GM12878 (cell line): ENCODE measurements around the gene SYNM. TPM values are rescaled to one million over a fixed set of nuclear protein-coding genes. Genes with fewer than 3 reads are reported as not detected.

ENCODE experiments used
- ATF2 ChIP-seq: IDR thresholded peaks from 2 replicates; pipeline ENCODE4 v1.6.1; 2012; ENCODE audit warnings: low read length, inconsistent platforms
- ATF7 ChIP-seq: fragments of 450-650 bp; IDR thresholded peaks from 2 replicates; pipeline ENCODE4 v1.6.1; 2016; ENCODE audit warnings: low read depth, mild to moderate bottlenecking
- CBFB ChIP-seq: IDR thresholded peaks from 2 replicates; pipeline ENCODE4 v1.6.1; 2016; ENCODE audit warnings: antibody characterized with exemption, low read depth
- CREB1 ChIP-seq: IDR thresholded peaks from 2 replicates; pipeline ENCODE4 v1.6.1; 2012; ENCODE audit warnings: low read depth, mild to moderate bottlenecking, inconsistent platforms
- EED ChIP-seq: sonication (generic); IDR thresholded peaks from 2 replicates; pipeline ENCODE4 v1.6.1; 2016; ENCODE audit warnings: antibody characterized with exemption, low read depth
- NFIC ChIP-seq: IDR thresholded peaks from 2 replicates; pipeline ENCODE4 v1.6.1; 2012; ENCODE audit warnings: low read depth, mild to moderate bottlenecking, inconsistent platforms, low read length, moderate library complexity
- PBX3 ChIP-seq: IDR thresholded peaks from 2 replicates; pipeline ENCODE4 v1.6.1; 2011; ENCODE audit warnings: mild to moderate bottlenecking, low read depth, low read length, moderate library complexity; ENCODE audit not compliant: insufficient replicate concordance
- PML ChIP-seq: IDR thresholded peaks from 2 replicates; pipeline ENCODE4 v1.6.1; 2012; ENCODE audit warnings: low read length, inconsistent platforms
- POLR2AphosphoS5 ChIP-seq: IDR thresholded peaks from 2 replicates; pipeline ENCODE4 v1.6.1; 2011; ENCODE audit warnings: mild to moderate bottlenecking, low read length, inconsistent platforms
- SP1 ChIP-seq: IDR thresholded peaks from one replicate; pipeline ENCODE4 v1.6.1; 2011; ENCODE audit warnings: low read depth, low read length
- SPI1 ChIP-seq: IDR thresholded peaks from 2 replicates; pipeline ENCODE4 v1.6.1; 2011; ENCODE audit warnings: low read depth, mild to moderate bottlenecking, low read length, moderate library complexity, borderline replicate concordance; ENCODE audit not compliant: insufficient read depth
- SREBF2 ChIP-seq: IDR thresholded peaks from 2 replicates; pipeline ENCODE4 v1.6.1; 2012; ENCODE audit warnings: mild to moderate bottlenecking, low read length
- SUZ12 ChIP-seq: fragments of 200-600 bp; sonication (generic); IDR thresholded peaks from one replicate; pipeline ENCODE4 v1.6.1; 2018; ENCODE audit warnings: antibody characterized with exemption, mild to moderate bottlenecking; ENCODE audit not compliant: unreplicated experiment
- ZBTB33 ChIP-seq: fragments of 450-650 bp; IDR thresholded peaks from 2 replicates; pipeline ENCODE4 v1.6.1; 2017; ENCODE audit warnings: mild to moderate bottlenecking
- ZSCAN29 ChIP-seq: fragments of 450-650 bp; IDR thresholded peaks from 2 replicates; pipeline ENCODE4 v1.6.1; 2017; ENCODE audit warnings: mild to moderate bottlenecking, moderate library complexity
- ZZZ3 ChIP-seq: IDR thresholded peaks from 2 replicates; pipeline ENCODE4 v1.6.1; 2011; ENCODE audit warnings: low read depth; ENCODE audit not compliant: control insufficient read depth, insufficient read length
- polyA plus RNA-seq, 11 experiments: library from polyadenylated mRNA; depleted of rRNA in 4 of 11; unstranded in 6 of 11; stranded (reverse) in 5 of 11; fragments of >200 nt; fragmentation: Nextera tagmentation in 4 of 11; fragmentation: Illumina TruSeq in 1 of 11; extraction: Ambion mirVana in 4 of 11; extraction: Trizol in 1 of 11; gene quantifications; 1 replicate in 1 of 11; 2 replicates in 10 of 11; pipeline versions ENCODE4 v1.2.1 to v1.2.3, GENCODE V29; 2011 to 2016; ENCODE audit warnings: inconsistent platforms in 2 of 11, missing spikeins in 2 of 11, low read depth in 1 of 11
- total RNA-seq, 4 experiments: library from RNA; depleted of rRNA in 3 of 4; stranded (reverse); fragments of >200 nt in 3 of 4; fragmentation: Illumina TruSeq in 1 of 4; extraction: Trizol in 1 of 4; gene quantifications; 2 replicates each; pipeline versions ENCODE4 v1.2.1 to v1.2.3, GENCODE V29; 2013 to 2021
- TF ChIP-seq, protein P1 (sequence below): fragments of 150-350 bp; IDR thresholded peaks from 2 replicates; pipeline ENCODE4 v1.6.1; 2016; ENCODE audit warnings: low read depth, low read length
- TF ChIP-seq, protein P2 (sequence below), 3 experiments: IDR thresholded peaks in 2 of 3; conservative IDR thresholded peaks in 1 of 3; 2 replicates each; pipeline ENCODE4 v1.5.1; 2011; ENCODE audit warnings: low read depth in 3 of 3, low read length in 3 of 3, mild to moderate bottlenecking in 3 of 3, control low read depth in 2 of 3, moderate library complexity in 2 of 3, inconsistent platforms in 1 of 3, mixed read lengths in 1 of 3; ENCODE audit not compliant: control insufficient read depth in 2 of 3, insufficient read depth in 1 of 3; ENCODE audit errors: extremely low read depth in 1 of 3
- TF ChIP-seq, protein P3 (sequence below): fragments of 450-650 bp; IDR thresholded peaks from 2 replicates; pipeline ENCODE4 v1.6.1; 2016; ENCODE audit warnings: mild to moderate bottlenecking

Gene SYNM
- total and polyA plus RNA-seq, 10 of the 15 experiments (the other 5 are each of a cell fraction or from before 2014, with no cell fraction given): 0.05 to 1.1 (median 0.89) TPM; not detected in 1

DNA sequence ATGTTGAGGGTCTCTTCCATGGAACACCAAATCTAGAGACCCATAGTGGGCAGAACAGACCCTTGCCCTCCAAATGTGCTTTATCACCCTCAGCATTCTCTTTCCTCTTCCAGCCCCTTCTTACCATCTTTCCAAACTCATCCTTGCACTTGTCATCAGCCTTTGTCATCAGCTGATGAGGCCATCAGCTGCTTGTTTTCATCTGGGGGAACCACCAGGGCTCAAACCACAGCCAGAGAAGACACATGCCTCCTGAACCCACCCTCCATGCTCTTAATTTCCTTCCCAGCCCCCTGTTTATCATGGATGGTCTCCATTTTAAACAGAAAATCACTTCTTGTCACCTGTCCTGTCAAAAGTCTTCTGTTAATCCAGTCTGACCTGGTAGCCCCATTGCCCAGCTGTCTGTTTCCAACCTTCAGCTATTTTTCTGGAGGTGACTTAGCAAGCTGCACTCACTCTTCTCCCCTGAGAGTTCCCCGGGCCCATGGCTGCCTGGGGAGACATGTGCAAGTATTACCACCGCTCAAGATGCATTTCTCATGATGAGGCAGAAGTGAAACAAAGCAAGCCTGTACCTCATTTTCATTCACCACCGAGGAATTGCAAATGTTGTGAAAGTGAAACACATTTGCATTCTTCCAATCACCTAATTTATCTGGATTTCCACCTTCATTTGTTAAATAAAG is 14.7 kb upstream of the SYNM start (continued):
- TF ChIP-seq, protein P1, sequence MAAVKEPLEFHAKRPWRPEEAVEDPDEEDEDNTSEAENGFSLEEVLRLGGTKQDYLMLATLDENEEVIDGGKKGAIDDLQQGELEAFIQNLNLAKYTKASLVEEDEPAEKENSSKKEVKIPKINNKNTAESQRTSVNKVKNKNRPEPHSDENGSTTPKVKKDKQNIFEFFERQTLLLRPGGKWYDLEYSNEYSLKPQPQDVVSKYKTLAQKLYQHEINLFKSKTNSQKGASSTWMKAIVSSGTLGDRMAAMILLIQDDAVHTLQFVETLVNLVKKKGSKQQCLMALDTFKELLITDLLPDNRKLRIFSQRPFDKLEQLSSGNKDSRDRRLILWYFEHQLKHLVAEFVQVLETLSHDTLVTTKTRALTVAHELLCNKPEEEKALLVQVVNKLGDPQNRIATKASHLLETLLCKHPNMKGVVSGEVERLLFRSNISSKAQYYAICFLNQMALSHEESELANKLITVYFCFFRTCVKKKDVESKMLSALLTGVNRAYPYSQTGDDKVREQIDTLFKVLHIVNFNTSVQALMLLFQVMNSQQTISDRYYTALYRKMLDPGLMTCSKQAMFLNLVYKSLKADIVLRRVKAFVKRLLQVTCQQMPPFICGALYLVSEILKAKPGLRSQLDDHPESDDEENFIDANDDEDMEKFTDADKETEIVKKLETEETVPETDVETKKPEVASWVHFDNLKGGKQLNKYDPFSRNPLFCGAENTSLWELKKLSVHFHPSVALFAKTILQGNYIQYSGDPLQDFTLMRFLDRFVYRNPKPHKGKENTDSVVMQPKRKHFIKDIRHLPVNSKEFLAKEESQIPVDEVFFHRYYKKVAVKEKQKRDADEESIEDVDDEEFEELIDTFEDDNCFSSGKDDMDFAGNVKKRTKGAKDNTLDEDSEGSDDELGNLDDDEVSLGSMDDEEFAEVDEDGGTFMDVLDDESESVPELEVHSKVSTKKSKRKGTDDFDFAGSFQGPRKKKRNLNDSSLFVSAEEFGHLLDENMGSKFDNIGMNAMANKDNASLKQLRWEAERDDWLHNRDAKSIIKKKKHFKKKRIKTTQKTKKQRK: no peak
- TF ChIP-seq ZSCAN29 (no peak), NFIC (peak; percentile 65), PML (0 out of 2 replicates have a peak, but pooled peaks have one; percentile 33), ATF7 (peak; percentile 83), POLR2AphosphoS5 (no peak), CREB1 (no peak), SP1 (peak; percentile 29), PBX3 (peak; percentile 35), ATF2 (peak; percentile 67), CBFB (peak; percentile 68; the same call in 1 of the 2 replicates), SREBF2 (no peak), EED (peak; percentile 71), SUZ12 (no peak), ZBTB33 (no peak), SPI1 (peak; percentile 84), ZZZ3 (no peak)
- TF ChIP-seq, protein P2, sequence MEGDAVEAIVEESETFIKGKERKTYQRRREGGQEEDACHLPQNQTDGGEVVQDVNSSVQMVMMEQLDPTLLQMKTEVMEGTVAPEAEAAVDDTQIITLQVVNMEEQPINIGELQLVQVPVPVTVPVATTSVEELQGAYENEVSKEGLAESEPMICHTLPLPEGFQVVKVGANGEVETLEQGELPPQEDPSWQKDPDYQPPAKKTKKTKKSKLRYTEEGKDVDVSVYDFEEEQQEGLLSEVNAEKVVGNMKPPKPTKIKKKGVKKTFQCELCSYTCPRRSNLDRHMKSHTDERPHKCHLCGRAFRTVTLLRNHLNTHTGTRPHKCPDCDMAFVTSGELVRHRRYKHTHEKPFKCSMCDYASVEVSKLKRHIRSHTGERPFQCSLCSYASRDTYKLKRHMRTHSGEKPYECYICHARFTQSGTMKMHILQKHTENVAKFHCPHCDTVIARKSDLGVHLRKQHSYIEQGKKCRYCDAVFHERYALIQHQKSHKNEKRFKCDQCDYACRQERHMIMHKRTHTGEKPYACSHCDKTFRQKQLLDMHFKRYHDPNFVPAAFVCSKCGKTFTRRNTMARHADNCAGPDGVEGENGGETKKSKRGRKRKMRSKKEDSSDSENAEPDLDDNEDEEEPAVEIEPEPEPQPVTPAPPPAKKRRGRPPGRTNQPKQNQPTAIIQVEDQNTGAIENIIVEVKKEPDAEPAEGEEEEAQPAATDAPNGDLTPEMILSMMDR (IDR thresholded peaks at IDR 0.05 in 2 of 3, conservative IDR thresholded peaks at IDR 0.05 in 1 of 3; ENCODE audit: control insufficient read depth in 2 of 3, extremely low read depth in 1 of 3, insufficient read depth in 1 of 3, low read depth in 3 of 3, low read length in 3 of 3): no peak
- TF ChIP-seq, protein P3, sequence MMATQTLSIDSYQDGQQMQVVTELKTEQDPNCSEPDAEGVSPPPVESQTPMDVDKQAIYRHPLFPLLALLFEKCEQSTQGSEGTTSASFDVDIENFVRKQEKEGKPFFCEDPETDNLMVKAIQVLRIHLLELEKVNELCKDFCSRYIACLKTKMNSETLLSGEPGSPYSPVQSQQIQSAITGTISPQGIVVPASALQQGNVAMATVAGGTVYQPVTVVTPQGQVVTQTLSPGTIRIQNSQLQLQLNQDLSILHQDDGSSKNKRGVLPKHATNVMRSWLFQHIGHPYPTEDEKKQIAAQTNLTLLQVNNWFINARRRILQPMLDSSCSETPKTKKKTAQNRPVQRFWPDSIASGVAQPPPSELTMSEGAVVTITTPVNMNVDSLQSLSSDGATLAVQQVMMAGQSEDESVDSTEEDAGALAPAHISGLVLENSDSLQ: peak; percentile 41; the same call in 1 of the 2 replicates
